GM20431 (cell line): ENCODE data around the gene HOMEZ.
"Not testable (repeated sequence)": the region's sequence is repeated elsewhere in the genome, so short reads cannot be mapped to it uniquely, and the experiment has no call there.

ENCODE experiments used
- in situ Hi-C: fragments of 300-500 bp; cut with MseI, MboI; formaldehyde crosslinking; loops from one replicate; pipeline ENCODE4 v1.15.0; 2020; ENCODE audit warnings: low sequenced_read_pairs; ENCODE audit not compliant: unreplicated experiment

Gene HOMEZ

GRCh38 chr14:23285530-23286019 is 357 bp downstream of the HOMEZ start:
- in situ Hi-C loops, result no loop called here

GRCh38 chr14:23284654-23285529 is 1.0 kb downstream of the HOMEZ start:
- in situ Hi-C loops, result no loop called here

GRCh38 chr14:23281247-23281646 is 4.7 kb downstream of the HOMEZ start:
- in situ Hi-C loops, result no loop called here

- in situ Hi-C loops, result not testable (repeated sequence)
Observed at GRCh38 chr14:23277928-23278327, 8.0 kb downstream of the HOMEZ start.

GRCh38 chr14:23277189-23277588 is 8.7 kb downstream of the HOMEZ start:
- in situ Hi-C loops, result no loop called here

GRCh38 chr14:23275412-23275811 is 10.5 kb downstream of the HOMEZ start:
- in situ Hi-C loops, result no loop called here

GRCh38 chr14:23269193-23269592 is 16.7 kb downstream of the HOMEZ start:
- in situ Hi-C loops, result no loop called here

- in situ Hi-C loops, result not testable (repeated sequence)
Observed at GRCh38 chr14:23260849-23261248, 25.1 kb downstream of the HOMEZ start.

GRCh38 chr14:23259426-23259825 is 26.5 kb downstream of the HOMEZ start:
- in situ Hi-C loops, result no loop called here

GRCh38 chr14:23258256-23258655 is 27.7 kb downstream of the HOMEZ start:
- in situ Hi-C loops, result no loop called here

GRCh38 chr14:23252420-23253333 is 33.3 kb downstream of the HOMEZ start:
- in situ Hi-C loops, result no loop called here

- in situ Hi-C loops, result no loop called here
Observed at GRCh38 chr14:23252006-23252405, 33.9 kb downstream of the HOMEZ start.

GRCh38 chr14:23249824-23250223 is 36.1 kb downstream of the HOMEZ start:
- in situ Hi-C loops, result no loop called here

GRCh38 chr14:23248601-23249000 is 37.3 kb downstream of the HOMEZ start:
- in situ Hi-C loops, result no loop called here

GRCh38 chr14:23245282-23245681 is 40.6 kb downstream of the HOMEZ start:
- in situ Hi-C loops, result no loop called here

- in situ Hi-C loops, result no loop called here
Observed at GRCh38 chr14:23243066-23243465, 42.9 kb downstream of the HOMEZ start.

GRCh38 chr14:23242076-23242475 is 43.9 kb downstream of the HOMEZ start:
- in situ Hi-C loops, result no loop called here

GRCh38 chr14:23241061-23241715 is 44.7 kb downstream of the HOMEZ start:
- in situ Hi-C loops, result not testable (repeated sequence)

- in situ Hi-C loops, result no loop called here
Observed at GRCh38 chr14:23240661-23241060, 45.3 kb downstream of the HOMEZ start.
